Brain microvascular endothelial cell (primary cell): ENCODE measurements around the gene SECISBP2.
A peak's percentile ranks its signal among the peaks of the same experiment; 100 is the strongest.

Experiments used
- DNase-seq: peaks from one replicate; pipeline ENCODE4 v3.0.0-alpha.2; 2020
- H3K27ac ChIP-seq: fragments of 250-450 bp; sonication (Bioruptor Pico); 2 replicates; pipeline ENCODE4 v1.5.1; 2020; ENCODE audit warnings: mild to moderate bottlenecking, moderate library complexity
- H3K27me3 ChIP-seq: fragments of 250-450 bp; sonication (Bioruptor Pico); replicated peaks from 2 replicates; pipeline ENCODE4 v1.5.1; 2020; ENCODE audit warnings: mild to moderate bottlenecking
- H3K36me3 ChIP-seq: fragments of 250-450 bp; sonication (Bioruptor Pico); replicated peaks from 2 replicates; pipeline ENCODE4 v1.5.1; 2020; ENCODE audit warnings: mild to moderate bottlenecking
- H3K4me3 ChIP-seq: 2 replicates; pipeline ENCODE4 v1.5.1; 2011; ENCODE audit warnings: low read depth, mild to moderate bottlenecking, control low read depth, low read length, moderate library complexity
- in situ Hi-C: cut with HindIII; loops from 2 replicates; pipeline ENCODE4 v1.10.0; 2017; ENCODE audit warnings: low sequenced_read_pairs, low pct_ligation_motif_present
- TF ChIP-seq, protein P1 (sequence below): IDR thresholded peaks from 2 replicates; pipeline ENCODE4 v1.5.1; 2011; ENCODE audit warnings: low read depth, mild to moderate bottlenecking, moderate library complexity, low read length, control low read depth, inconsistent platforms; ENCODE audit errors: missing control alignments

SECISBP2 gene

DNA sequence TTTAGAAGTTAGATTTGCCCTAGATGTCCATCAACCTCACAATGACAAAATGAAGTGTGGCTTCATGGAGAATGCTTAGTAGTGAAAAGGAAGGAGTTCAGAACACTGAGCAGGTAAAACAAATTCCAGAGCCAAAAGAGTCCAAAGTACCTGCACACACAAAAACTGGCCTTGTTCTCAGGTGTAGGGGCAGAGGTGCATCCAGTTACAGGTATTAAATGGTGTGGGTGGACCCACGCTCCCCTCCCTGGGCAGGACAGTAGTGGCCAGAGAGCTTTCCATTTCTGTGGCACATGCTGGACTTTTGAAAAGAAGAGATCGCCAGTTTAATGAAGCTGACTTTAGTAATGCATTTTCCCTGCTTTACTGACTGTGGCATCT, 47.2 kb downstream of the SECISBP2 start:
- in situ Hi-C loops = no loop called here
- TF ChIP-seq, protein P1, sequence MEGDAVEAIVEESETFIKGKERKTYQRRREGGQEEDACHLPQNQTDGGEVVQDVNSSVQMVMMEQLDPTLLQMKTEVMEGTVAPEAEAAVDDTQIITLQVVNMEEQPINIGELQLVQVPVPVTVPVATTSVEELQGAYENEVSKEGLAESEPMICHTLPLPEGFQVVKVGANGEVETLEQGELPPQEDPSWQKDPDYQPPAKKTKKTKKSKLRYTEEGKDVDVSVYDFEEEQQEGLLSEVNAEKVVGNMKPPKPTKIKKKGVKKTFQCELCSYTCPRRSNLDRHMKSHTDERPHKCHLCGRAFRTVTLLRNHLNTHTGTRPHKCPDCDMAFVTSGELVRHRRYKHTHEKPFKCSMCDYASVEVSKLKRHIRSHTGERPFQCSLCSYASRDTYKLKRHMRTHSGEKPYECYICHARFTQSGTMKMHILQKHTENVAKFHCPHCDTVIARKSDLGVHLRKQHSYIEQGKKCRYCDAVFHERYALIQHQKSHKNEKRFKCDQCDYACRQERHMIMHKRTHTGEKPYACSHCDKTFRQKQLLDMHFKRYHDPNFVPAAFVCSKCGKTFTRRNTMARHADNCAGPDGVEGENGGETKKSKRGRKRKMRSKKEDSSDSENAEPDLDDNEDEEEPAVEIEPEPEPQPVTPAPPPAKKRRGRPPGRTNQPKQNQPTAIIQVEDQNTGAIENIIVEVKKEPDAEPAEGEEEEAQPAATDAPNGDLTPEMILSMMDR = no peak
- no peaks in the 10 kb centered on the region for H3K27me3 ChIP-seq
- peaks cover 13% of the 10 kb centered on the region for H3K36me3 ChIP-seq
- no peak overlapping the region for H3K4me3 ChIP-seq
- no peak for DNase-seq
- H3K27ac ChIP-seq = no peak overlapping the region

DNA sequence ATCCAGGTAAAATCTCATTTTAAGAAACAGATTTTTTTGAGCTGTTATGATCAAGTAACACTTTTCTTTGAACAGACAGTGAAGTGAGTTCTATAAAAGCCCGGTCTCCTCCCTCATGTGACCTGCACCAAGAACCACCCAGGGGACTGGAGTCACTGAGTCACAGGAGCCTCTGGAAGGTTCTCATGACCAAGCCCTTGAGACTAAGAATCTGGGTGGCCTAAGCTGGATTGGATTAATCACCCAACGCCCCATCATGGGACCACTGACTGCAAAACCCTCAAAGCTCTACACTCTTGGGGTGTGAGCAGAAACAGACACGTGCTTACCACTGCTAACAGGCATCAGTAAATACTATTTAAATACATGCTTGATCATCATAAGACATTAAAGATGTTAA, 48.4 kb downstream of the SECISBP2 start:
- TF ChIP-seq, protein P1 = no peak
- in situ Hi-C loops = no loop called here
- Histone ChIP-seq H3K27ac (no peak overlapping the region), H3K36me3 (peaks cover 4% of the 10 kb centered on the region), H3K27me3 (no peaks in the 10 kb centered on the region), H3K4me3 (no peak overlapping the region)
- peak; percentile 8 for DNase-seq

DNA sequence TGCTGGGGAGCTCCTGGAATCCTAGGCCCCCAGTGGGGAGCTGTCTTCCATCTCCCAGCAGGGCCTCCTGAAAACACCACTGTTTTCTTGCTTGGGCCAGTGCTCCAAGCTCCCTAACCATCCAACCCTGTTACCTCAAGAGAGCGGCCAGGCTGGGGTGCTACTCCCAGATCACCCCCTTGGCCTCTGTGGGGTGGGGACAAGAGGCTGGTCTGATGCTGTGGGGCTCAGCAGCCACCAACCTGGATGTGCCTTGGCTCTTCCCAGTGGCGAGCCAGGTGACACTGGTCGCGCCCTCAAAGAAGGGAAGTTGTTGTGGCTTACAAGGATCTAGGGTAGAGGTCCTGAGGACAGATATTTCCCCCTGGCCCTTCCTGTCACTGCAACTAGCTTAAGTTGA, 49.0 kb downstream of the SECISBP2 start:
- in situ Hi-C loops = no loop called here
- no peak overlapping the region for H3K27ac ChIP-seq
- no peaks in the 10 kb centered on the region for H3K36me3 ChIP-seq

DNA sequence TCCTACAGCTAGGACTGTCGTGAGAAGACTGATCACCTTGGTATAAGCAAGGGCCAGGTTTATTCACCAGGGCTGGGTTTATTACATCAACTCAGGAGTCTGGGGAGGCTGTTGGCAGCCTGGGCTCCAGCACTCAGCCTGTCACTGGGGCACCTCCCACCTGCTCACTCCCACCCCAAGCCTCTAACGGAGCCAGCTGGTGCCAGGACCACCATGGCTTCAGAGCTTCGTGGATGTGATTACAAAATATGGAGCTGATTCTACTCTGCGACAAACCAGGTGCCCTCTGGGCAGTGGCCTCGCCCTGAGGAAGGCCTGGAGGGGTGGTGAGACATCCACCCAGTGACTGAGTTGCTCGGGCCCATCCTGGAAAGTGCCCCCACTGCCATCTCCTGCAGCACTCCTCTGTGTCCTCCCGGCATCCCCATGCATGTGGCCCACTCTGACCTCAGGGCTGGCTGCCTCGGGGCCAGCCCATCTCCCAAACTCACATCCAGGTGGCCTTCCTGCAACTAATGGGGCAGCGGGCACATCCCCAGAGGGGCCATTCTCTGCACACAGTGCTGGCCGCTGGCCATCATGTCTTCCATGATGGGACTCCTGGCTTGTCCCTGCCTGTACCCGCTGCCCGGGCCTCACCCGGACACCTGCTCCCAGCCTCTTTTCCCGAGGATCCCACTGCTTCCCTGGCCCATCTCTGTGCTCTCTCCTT, 49.6 kb downstream of the SECISBP2 start:
- TF ChIP-seq, protein P1 = no peak
- in situ Hi-C loops = no loop called here
- H3K36me3 ChIP-seq = no peaks in the 10 kb centered on the region
- H3K27me3 ChIP-seq = no peaks in the 10 kb centered on the region
- no peak overlapping the region for H3K4me3 ChIP-seq
- no peak for DNase-seq
- no peak overlapping the region for H3K27ac ChIP-seq

More for the DNA sequence above, 49.0 kb downstream of the SECISBP2 start:
- H3K27me3 ChIP-seq = no peaks in the 10 kb centered on the region
- H3K4me3 ChIP-seq = no peak overlapping the region
- TF ChIP-seq, protein P1 = no peak
- DNase-seq = no peak

DNA sequence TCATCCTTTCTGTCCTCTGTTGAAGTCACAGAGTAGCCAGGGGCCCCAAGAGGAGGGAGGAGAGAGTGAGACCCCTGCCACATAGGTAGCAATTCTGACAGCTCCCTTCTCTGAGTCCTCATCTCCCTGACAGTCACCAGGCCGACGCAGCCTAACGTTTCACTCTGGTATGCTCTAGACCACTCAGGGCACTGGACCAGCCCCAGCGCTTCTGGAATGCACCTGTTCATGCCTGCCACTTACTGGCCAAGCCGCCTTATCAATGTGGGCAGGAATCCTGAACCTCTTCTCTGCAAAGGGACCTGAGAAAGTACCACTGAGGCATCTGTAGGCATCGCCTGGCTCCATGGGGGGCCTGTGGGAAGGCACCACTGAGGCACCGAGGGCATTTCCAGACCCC, 50.2 kb downstream of the SECISBP2 start:
- in situ Hi-C loops = no loop called here
- H3K4me3 ChIP-seq = no peak overlapping the region
- H3K36me3 ChIP-seq = no peaks in the 10 kb centered on the region
- no peak overlapping the region for H3K27ac ChIP-seq
- TF ChIP-seq, protein P1 = no peak
- DNase-seq = no peak
- H3K27me3 ChIP-seq = no peaks in the 10 kb centered on the region

DNA sequence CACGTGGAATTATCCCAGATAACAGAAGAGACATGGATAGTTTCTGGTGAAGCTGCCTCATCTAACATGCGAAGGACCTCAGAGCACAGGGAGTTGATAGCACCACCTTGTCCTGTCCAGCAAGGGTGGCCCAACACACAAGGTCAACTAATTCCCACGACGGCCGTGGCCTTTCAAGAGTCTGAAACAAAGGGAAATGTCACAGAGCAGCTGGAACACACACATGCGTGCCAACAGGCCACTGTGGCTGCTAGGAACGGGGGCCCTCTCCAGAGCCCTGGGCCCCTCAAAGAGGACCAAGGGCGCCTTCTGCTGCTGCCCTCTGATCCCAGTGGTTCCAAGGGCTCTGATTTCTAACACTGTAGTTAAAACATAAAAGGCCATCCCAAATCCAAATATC, 50.7 kb downstream of the SECISBP2 start:
- TF ChIP-seq, protein P1 = no peak
- Histone ChIP-seq H3K27ac (no peak overlapping the region), H3K36me3 (no peaks in the 10 kb centered on the region), H3K4me3 (no peak overlapping the region), H3K27me3 (no peaks in the 10 kb centered on the region)
- no peak for DNase-seq
- in situ Hi-C loops = no loop called here
